C4-2B (cell line): ENCODE results near the gene TAGAP.

ENCODE experiments used
- CTCF ChIP-seq: fragments of 450-650 bp; conservative IDR thresholded peaks from 2 replicates; pipeline ENCODE4 v1.5.1; 2017; ENCODE audit warnings: mild to moderate bottlenecking
- ZFX ChIP-seq: fragments of 450-650 bp; IDR thresholded peaks from 2 replicates; pipeline ENCODE4 v1.6.1; 2017

- TF ChIP-seq CTCF: no peak
- no peak for TF ChIP-seq ZFX
Observed at GRCh38 chr6:159086033-159086618, 41.3 kb upstream of the TAGAP start.
